Epithelial cell of esophagus (primary cell): ENCODE measurements around the gene GPRIN3.

Experiments used
- DNase-seq: peaks from one replicate; pipeline ENCODE4 v3.0.0; 2010; ENCODE audit warnings: low read depth
- H3K4me3 ChIP-seq: 2 replicates; pipeline ENCODE4 v1.5.1; 2011; ENCODE audit warnings: mild to moderate bottlenecking, low read length, control low read depth
- CTCF ChIP-seq: IDR thresholded peaks from 2 replicates; pipeline ENCODE4 v1.5.1; 2011; ENCODE audit warnings: low read depth, mild to moderate bottlenecking, low read length, control low read depth, inconsistent platforms; ENCODE audit not compliant: insufficient read depth; ENCODE audit errors: missing control alignments

The GPRIN3 gene

GRCh38 chr4:89248879-89249281, 58.7 kb downstream of the GPRIN3 start:
- no peak for DNase-seq
- H3K4me3 ChIP-seq: no peak overlapping the region
- TF ChIP-seq CTCF: no peak

GRCh38 chr4:89247951-89248350, 59.6 kb downstream of the GPRIN3 start:
- DNase-seq: no peak
- no peak for TF ChIP-seq CTCF
- no peak overlapping the region for H3K4me3 ChIP-seq

- TF ChIP-seq CTCF: no peak
- no peak overlapping the region for H3K4me3 ChIP-seq
- no peak for DNase-seq
Observed at GRCh38 chr4:89245459-89245858, 62.1 kb downstream of the GPRIN3 start.

GRCh38 chr4:89243733-89244252, 63.8 kb downstream of the GPRIN3 start:
- no peak for TF ChIP-seq CTCF
- no peak overlapping the region for H3K4me3 ChIP-seq
- no peak for DNase-seq

- no peak overlapping the region for H3K4me3 ChIP-seq
- DNase-seq: no peak
Observed at GRCh38 chr4:89242864-89243732, 64.5 kb downstream of the GPRIN3 start.

GRCh38 chr4:89242216-89242615, 65.4 kb downstream of the GPRIN3 start:
- no peak overlapping the region for H3K4me3 ChIP-seq
- no peak for DNase-seq
- no peak for TF ChIP-seq CTCF

More at GRCh38 chr4:89242864-89243732, 64.5 kb downstream of the GPRIN3 start:
- no peak for TF ChIP-seq CTCF
